HG03103 (cell line): ENCODE measurements around the gene CSMD2.
"Not testable (repeated sequence)": the region's sequence is repeated elsewhere in the genome, so short reads cannot be mapped to it uniquely, and the experiment has no call there.

Experiments used
- ATAC-seq: cut with Tn5 transposase; IDR thresholded peaks from one replicate; pipeline ENCODE4 v1.9.1; 2021; ENCODE audit warnings: low read depth; ENCODE audit not compliant: unreplicated experiment

The CSMD2 gene

DNA sequence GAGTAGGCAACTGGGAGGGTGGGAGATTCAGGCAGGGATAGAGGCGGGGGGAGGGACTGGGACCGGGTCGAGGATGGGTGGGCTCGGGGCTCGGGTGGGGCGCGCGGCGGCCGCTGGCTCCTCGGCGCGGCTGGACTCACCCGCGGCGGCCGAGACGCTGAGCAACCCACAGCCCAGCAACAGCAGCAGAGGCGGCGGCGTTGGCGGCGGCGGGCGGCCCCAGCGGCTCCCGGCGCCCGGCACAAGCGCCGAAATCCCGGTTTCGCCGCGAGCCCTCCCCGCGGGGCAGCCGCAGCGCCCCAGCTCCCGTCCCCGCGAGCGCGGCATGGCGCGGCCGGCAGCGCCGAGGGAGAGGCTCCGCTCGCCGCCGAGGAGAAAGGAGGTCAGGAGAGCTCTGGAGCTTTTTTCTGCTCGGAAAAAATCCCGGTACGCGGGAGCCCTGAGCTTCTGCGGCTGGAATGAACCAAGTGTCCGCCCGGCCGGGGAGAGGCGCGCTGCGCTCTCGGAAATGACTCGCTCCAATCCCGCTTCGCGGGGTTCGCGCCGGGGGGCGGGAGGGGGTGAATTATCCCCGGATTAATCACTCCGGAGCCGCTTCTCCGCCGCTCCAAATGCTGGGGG is at the start of gene CSMD2:
Gene CSMD2, minus strand, starts transcription at position 460 of the 621 bp plus-strand sequence. Its CDS starts 133 bp downstream, at position 327.
- ATAC-seq: no peak

DNA sequence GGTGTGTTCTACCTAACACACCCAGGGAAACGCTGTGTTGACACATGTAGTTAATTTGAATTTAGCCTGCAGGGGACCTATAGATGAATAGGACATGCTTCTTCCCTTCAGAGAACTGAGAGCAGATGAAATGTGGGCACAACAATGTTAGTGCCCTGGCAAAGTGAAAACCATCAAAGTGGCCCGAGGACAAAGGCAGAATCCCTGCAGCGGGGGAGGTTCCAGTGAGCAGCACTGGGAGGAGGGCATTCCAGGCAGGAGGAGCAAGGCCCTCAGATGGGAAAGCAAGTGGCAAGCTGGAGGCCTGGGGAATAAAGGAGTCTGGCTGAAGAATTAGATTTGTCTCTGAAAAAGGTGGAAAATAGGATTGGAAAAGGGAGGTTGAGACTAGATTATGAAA is 48.9 kb upstream of the CSMD2 start:
- ATAC-seq: no peak

DNA sequence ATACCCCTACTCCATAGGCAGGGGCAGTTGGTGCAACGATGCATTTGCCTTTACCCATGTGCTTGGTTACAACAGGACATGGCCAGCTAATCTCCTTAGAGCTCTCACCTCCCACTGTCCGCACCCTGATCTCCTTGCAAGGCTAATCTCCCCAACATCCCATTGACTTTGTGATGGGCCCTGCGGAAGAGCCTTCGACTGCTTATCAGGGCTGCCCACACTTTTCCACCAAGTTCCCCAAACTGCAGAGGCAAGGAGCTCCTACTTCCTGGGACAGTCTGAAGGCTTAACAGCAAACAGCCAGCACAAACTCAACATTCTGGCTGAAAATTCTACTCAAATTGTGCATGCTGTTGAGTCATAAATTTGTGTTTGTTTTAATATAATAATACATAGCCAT is 47.6 kb upstream of the CSMD2 start:
- ATAC-seq: no peak

DNA sequence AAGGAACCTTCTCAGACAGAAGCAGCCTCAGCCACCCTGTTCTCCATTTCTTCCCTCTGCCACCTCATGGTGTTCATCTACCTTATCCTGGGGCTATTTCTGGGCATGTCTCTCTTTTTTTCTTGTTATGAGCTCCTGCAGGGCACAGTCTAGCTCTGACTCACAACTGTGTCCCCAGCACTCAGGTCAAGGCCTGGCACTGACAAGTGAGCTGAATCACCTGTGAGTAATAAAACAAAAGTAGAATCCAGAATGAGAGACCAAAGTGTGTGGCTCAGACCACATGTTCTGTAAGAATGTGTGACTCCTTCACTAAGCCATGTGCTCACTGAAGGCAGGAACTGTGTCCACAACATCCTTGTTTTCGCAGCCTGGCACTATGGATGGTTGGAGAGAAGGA is 34.9 kb upstream of the CSMD2 start:
- ATAC-seq: no peak

DNA sequence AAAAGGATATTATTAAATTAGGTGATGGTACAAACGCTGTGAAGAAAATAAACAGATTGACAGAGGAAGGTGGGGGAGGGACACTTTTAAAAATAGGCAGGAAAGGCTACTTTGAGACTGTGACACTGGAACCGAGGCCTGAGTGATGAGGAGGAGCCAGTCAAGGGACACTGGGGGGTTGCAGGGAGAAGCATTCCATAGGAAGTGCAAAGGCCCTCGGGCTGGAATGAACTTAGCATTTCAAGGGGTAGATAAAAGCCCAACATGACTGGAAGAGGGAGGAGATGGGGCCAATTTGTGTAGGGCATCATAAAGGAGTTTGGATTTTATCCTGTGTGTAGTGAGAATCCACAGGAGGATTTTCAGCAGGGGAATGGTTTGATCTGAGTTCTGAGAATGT is 27.6 kb upstream of the CSMD2 start:
- ATAC-seq: no peak

DNA sequence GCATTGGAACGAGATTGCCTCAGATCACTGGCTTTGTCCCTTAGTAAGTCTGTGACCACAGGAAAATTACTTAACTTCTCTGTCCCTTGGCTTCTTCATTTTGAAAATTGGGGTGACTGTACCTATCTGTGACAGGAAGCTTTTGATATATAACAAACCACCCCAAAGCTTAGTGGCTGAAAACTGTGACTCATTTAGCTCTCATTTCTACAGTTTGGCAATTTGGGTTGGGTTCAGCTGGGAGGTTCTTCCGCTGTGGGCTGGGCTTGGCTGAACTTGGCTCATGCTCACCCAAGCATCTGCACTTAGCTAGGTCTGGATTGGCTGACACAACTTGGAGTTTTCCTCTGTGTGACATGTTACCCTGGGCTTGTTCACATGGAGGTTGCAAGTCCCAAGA is 25.7 kb upstream of the CSMD2 start:
- no peak for ATAC-seq

DNA sequence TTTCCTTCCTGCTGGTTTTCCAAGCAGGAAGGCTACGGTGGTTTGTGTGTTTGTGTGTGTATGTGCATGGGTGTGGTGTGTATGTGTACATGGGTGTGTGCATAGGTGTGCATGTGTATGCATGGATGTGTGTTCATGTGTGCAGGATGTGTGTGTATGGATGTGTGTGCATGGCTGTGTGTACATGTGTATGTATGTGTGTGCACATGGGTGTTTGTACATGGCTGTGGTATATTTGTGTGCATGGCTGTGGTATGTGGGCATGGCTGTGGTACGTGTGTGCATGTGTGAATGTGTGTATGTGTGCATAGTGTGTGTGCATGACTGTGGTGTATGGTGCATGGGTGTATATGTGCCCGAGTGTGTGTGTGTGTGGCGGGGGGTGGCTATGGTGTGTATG is 24.0 kb upstream of the CSMD2 start:
- ATAC-seq: no peak

DNA sequence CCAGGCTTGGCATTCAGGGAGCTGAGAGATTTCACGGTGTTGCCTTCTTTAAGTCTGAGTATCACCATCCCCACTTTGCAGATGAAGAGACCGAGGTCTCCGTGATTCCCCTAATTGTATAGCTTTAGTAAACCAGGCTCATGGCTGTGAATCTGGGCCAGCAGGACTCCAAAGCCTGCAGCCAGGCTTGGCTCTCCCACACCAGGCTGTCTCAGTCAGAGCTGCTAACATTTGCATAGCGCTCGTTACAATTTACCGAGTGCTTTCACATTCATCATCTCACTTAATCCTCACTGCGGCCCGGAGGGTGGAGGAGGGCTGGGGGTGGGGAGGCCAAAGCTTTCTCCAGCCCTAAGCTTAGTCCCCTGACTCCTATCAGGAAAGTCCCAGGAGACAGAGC is 23.4 kb upstream of the CSMD2 start:
- no peak for ATAC-seq

DNA sequence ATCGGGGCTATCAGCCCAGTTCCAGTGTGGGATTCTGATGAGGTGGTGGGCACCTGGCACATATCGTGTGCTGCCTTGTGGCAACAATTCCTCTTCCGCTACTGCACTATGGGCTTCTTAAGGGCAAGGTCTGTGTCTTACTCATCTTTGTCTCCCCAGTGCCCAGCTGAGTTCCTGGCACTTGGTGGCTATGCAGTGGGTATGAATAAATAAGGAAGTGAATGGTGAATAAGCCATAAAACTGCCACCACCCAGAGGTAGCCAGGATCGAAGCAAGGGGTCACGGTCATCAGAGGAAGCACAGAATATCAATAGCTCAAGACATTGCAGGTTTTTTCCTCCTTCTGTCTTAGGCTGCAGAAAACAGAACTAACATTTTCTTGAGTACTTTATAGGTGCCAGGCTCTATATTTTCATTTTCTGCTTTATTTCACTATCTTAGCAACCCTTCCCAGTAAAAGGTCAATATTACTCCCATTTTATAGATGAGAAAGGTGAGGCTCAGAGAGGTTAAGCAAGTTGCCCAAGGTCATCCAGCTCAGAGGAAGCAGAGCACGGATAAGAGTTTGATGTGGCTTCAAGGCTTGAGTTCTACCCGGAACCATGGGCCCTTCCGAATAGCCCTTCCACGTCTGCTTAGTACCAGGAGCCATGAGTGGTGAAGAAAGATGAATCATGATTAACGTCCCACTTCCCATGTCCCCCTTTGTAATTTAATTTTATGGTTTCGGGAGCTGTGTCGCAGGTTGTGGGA is 21.9 kb upstream of the CSMD2 start:
- ATAC-seq: no peak

DNA sequence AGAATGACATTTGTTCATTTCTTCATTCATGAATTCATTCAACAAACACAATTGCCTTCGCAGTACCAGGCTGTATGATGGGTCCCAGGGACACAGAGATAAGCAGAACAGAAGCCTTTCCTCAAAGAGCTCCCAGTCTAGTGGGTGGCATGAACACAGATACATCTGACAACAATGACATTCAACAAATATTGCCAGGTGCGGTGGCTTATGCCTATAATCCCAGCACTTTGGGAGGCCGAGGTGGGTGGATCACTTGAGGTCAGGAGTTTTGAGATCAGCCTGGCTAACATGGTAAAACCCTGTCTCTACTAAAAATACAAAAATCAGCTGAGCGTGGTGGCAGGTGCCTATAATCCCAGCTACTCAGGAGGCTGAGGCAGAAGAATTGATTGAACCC is 18.4 kb upstream of the CSMD2 start:
- ATAC-seq: not testable (repeated sequence)

DNA sequence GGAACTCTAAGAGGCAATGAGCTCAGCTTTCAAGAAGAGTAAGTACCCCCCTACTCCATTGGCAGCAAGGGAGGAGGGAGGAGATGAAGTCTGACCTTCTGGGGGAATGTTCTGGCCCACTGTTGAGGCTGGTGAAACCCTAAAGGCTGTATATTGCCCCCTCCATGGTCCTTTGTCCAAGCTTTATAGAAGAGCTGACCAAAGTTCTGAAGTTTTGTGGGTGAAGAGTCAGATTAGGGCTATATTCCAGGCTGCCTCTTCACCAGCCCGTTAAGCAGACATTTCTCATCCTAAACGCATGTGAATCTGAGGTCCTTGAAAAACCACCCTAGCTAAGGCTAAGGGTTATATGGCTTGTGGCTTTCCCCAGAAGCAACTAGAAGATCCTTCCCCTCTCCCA is 13.0 kb upstream of the CSMD2 start:
- ATAC-seq: no peak

DNA sequence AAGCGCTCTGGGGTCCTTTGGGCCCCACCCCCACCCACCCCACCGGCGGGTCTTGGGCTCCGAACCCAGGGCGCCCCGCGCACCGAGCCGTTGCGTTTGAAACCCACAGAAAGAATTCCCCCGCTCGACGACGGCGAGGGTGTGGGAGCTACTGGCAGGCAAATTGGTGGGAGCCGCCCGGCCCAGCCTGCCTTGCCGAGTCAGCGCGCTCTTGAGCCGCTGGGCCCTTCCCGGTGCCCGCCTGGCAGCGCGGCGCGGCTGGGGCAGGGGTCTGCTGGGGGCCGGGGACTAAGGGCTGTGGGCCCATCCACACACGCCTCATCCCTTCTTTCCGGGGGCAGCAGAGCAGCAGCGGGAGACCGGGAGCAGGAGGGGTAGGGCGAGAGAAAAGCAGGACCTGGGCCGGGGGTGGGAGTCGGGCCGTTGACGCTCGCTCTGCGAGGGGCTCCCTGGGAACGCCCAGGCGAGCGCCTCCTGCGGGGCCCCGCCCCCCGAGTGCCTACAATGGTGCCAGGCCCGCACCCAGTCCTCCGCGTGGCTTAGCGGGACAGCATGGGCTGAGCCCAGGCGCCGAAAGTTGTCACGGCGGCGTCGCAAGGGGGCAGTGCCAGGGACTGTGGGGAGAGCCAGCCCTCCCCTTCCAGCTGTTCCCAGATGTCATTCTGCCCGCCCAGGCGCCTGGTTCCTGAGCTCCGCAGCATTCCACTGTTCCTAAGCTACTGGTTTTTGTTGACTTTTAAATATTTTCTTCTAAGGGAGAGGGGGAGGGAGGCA is 12.0 kb upstream of the CSMD2 start, which contains the start of gene C1orf94:
Gene C1orf94, plus strand, starts transcription at position 78 of the 774 bp plus-strand sequence. CDS start 883 bp downstream, outside the sequence.
- no peak for ATAC-seq

DNA sequence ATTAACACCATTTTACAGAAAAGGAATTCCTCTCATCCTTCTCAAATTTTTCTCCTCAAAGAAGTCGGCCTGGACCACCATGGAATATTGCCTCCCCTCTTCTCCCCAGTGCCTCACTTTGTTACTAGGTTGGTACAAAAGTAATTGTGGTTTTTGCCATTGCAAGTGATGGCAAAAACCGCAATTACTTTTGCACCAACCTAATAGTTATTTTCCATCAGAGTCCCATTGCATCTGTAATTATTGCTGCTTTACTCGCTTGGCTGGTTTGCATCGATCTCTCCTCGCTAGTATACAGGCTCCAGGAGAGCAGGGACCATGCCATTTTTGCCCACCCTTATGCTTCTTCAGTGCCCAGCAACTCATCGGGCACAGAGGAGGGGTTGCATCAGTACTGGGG is 10.7 kb upstream of the CSMD2 start:
- no peak for ATAC-seq

DNA sequence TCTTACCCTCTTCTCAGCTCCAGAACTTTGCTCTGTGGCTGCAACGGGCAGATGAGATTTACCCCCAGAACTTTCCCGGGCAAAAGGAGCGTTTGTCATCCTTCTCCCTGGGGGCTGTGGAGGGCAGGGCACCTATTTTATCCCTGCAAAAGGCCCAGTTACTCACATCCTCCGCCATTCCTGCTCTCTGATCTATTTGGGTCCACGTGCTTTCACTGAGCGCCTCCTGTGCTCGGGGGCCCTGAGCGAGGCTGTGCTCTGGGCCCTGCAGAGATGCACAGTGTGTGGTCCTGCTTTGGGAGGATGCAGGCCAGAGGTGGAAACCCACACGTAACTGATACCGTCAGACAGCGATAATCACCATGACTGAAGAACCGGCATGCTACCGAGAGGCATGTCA is 2.4 kb upstream of the CSMD2 start:
- ATAC-seq: no peak

DNA sequence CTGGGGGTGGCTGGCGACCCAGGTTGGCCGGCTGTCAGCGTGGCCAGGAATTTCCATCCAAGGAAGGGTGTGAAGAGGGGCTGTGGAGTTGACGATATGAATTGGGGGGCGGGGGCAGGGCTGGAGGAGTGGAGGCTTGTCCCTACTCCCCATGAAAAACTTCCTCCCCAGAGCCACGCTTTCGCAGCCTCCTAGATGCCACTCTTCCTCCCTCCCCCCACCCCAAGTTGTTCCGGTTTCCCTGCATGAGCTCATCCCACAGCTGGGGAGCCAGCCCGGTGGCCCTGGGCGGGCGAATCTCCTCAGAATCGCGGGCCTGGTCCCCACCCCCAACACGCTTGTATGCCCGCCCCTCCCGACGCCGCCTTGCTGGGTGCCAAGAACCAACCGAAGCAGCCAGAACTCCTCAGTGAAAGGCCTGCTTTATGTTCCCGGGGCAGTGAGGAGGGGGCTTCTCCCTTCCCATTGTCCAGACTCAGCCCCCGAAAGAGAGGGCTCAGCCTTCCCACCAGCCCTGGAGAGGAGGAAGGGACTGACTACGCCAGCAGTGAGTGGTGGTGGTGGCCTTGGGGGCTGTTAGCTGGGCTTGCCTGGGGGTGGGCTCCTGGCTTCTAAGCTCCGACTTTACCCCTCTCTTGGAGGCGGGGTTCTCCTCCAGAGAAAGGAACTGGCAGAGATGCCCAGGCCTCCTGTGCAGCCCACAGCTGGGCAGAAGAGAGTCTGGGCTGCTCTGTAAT is 1.8 kb upstream of the CSMD2 start:
- ATAC-seq: no peak

DNA sequence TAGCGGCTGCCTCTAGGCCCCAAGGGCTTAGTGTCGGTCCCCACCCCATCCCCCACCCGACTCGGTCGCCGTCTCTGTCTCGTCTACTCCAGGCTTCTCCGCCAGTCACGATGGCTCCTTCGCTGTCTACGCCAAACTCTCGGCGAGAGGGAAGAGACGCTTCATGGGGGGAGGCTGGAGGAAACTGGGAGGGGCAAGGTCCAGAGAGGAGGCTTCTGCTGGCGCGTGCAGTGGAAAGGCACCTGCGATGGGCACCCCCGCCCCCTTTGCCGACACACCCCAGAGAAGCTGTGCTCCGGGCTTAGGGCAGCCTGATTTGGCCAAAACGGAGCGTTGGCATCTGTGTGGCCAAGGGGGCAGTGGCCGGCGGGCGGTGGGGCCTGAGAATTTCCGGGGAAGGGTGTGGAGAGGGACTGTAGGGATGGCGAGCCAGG is 1.2 kb upstream of the CSMD2 start:
- no peak for ATAC-seq

DNA sequence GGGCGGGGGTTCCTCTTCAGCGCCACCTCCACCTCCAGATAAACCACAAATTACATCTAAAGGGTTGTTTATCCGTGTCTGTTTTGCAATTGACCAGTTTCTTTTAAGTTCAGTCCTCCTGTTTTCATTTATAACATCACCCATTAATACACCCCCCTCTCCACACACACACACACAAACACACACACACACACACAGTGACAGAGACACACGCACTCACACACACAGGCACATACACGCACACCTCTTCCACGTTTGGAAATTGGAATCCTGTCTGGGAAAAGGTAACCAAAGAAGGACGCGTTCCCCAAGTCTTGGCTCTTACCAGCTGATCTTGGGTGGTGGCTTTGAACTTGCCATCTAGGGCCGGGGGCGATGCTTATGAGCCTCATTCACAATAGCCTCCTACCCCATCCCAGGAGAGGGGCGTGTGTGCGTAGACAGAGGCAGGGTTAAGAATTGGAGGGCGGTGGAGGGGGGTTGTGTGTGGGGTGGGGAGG is 442 bp upstream of the CSMD2 start:
- no peak for ATAC-seq

DNA sequence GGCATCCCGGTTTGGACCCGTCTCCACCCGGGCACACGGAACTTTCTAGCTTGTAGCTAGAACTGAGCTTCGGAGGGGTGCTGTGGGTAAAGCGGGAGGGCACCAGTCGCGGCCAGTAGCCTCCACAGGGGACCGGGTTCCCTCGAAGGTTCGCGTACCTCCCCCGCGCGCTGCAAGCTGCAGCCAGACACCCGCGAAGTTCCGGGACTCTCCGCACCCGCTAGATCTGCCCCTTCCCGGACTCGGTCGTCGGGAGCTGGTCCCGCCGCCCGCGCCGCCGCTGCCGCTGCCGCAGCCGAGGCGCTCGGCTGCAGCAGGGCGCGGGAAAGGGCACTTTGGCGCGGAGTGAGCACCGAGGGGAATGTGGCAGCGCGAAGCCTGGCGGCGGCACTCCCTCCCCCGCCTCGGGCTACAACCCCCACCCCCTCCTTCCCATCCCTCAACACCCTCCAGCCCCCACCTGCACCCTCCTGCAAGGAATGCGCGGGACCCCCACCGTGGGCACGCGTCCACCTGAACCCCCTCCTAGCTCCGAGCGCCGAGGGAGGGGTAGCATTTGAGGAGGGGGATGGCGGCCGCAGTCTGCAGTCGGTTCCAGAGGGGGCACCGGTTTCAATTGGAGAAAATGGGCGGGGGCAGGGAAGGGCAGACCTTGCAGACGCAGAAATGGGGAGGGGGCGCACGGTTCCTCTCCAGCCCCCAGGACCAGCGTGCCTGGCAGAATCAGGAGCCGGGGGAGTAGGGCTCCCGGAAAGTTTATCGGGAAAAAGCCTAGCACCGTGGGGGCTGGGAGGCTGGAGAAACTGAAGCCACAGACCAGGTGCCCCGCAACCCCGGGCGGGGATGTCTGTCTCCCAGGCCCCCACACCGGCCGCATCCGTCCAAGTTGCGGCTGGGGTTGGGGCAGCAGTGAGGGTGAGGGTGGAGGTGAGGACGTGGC is 968 bp downstream of the CSMD2 start:
- ATAC-seq: no peak
